GM18870 (cell line): ENCODE data around the gene ANTXR1.

Experiments used
- ATAC-seq: cut with Tn5 transposase; IDR thresholded peaks from one replicate; pipeline ENCODE4 v1.9.1; 2021; ENCODE audit warnings: moderate library complexity; ENCODE audit not compliant: unreplicated experiment

ANTXR1 gene

GRCh38 chr2:69067866-69068265 lies 54.9 kb downstream of the ANTXR1 start:
- no peak for ATAC-seq

GRCh38 chr2:69070969-69071368 lies 58.0 kb downstream of the ANTXR1 start:
- ATAC-seq = no peak

- ATAC-seq = no peak
Observed at GRCh38 chr2:69073928-69074570, 61.1 kb downstream of the ANTXR1 start.

- ATAC-seq = no peak
Observed at GRCh38 chr2:69074918-69075317, 61.9 kb downstream of the ANTXR1 start.

GRCh38 chr2:69075486-69075885 lies 62.5 kb downstream of the ANTXR1 start:
- ATAC-seq = no peak

- ATAC-seq = no peak
Observed at GRCh38 chr2:69076601-69077000, 63.6 kb downstream of the ANTXR1 start.

GRCh38 chr2:69077252-69077950 lies 64.4 kb downstream of the ANTXR1 start:
- ATAC-seq = no peak

GRCh38 chr2:69080071-69080470 lies 67.1 kb downstream of the ANTXR1 start:
- ATAC-seq = no peak

- ATAC-seq = no peak
Observed at GRCh38 chr2:69081001-69081580, 68.1 kb downstream of the ANTXR1 start.

GRCh38 chr2:69081757-69082156 lies 68.8 kb downstream of the ANTXR1 start:
- no peak for ATAC-seq

- ATAC-seq = no peak
Observed at GRCh38 chr2:69082430-69082997, 69.5 kb downstream of the ANTXR1 start.

- ATAC-seq = no peak
Observed at GRCh38 chr2:69083235-69083748, 70.3 kb downstream of the ANTXR1 start.

GRCh38 chr2:69084492-69084891 lies 71.5 kb downstream of the ANTXR1 start:
- no peak for ATAC-seq

- no peak for ATAC-seq
Observed at GRCh38 chr2:69086466-69086865, 73.5 kb downstream of the ANTXR1 start.

- no peak for ATAC-seq
Observed at GRCh38 chr2:69087211-69087911, 74.4 kb downstream of the ANTXR1 start.

- ATAC-seq = no peak
Observed at GRCh38 chr2:69087912-69088240, 74.9 kb downstream of the ANTXR1 start.

GRCh38 chr2:69088466-69088865 lies 75.5 kb downstream of the ANTXR1 start:
- ATAC-seq = no peak

GRCh38 chr2:69089266-69089665 lies 76.3 kb downstream of the ANTXR1 start:
- no peak for ATAC-seq

GRCh38 chr2:69089998-69090397 lies 77.0 kb downstream of the ANTXR1 start:
- no peak for ATAC-seq

- no peak for ATAC-seq
Observed at GRCh38 chr2:69090820-69091219, 77.8 kb downstream of the ANTXR1 start.

- no peak for ATAC-seq
Observed at GRCh38 chr2:69092857-69093256, 79.9 kb downstream of the ANTXR1 start.
